Measurements from ENCODE around the gene HES5.
A peak's percentile ranks its signal among the peaks of the same experiment; 100 is the strongest.

HES5 gene

GRCh38 chr1:2541619-2542245, 11.7 kb upstream of the HES5 start:
- TF ChIP-seq CTCF (IDR thresholded peaks at IDR 0.05; ENCODE audit: low read depth, low read length, poor library complexity, severe bottlenecking) (no peak), EZH2phosphoT487 (IDR thresholded peaks at IDR 0.05; ENCODE audit: borderline replicate concordance, low read length) (no peak)
- H3K27me3 ChIP-seq (ENCODE audit: control insufficient read depth, low read length) = peaks cover 29% of the 10 kb centered on the region
- H3K9me3 ChIP-seq (ENCODE audit: control insufficient read depth, insufficient read depth, low read length) = no peaks in the 10 kb centered on the region
- H3K79me2 ChIP-seq (ENCODE audit: control insufficient read depth, low read length) = no peaks in the 10 kb centered on the region
- no peaks in the 10 kb centered on the region for H3K9me2 ChIP-seq (replicated peaks; ENCODE audit: control insufficient read depth, low read length)
- H3K4me2 ChIP-seq (ENCODE audit: low read length) = no peak overlapping the region
- no peaks in the 10 kb centered on the region for H3K36me3 ChIP-seq (ENCODE audit: control insufficient read depth, low read length)
- no peak overlapping the region for H3K4me3 ChIP-seq (ENCODE audit: low read length)
- no peaks in the 10 kb centered on the region for H3F3A ChIP-seq (ENCODE audit: control insufficient read depth, insufficient read depth)
- H4K20me1 ChIP-seq (ENCODE audit: control insufficient read depth, insufficient read depth, low read depth, low read length) = no peaks in the 10 kb centered on the region
- peaks cover 9% of the 10 kb centered on the region for H3K4me1 ChIP-seq (ENCODE audit: control insufficient read depth, low read length)
- H3K27ac ChIP-seq (ENCODE audit: low read depth, low read length) = no peak overlapping the region

GRCh38 chr1:2540816-2541492, 10.9 kb upstream of the HES5 start:
- Histone ChIP-seq H3K4me2 (ENCODE audit: low read length) (no peak overlapping the region), H3K9me2 (replicated peaks; ENCODE audit: control insufficient read depth, low read length) (no peaks in the 10 kb centered on the region), H4K20me1 (ENCODE audit: control insufficient read depth, insufficient read depth, low read depth, low read length) (no peaks in the 10 kb centered on the region), H3K4me3 (ENCODE audit: low read length) (no peak overlapping the region), H3K9me3 (ENCODE audit: control insufficient read depth, insufficient read depth, low read length) (no peaks in the 10 kb centered on the region), H3K27ac (ENCODE audit: low read depth, low read length) (no peak overlapping the region), H3F3A (ENCODE audit: control insufficient read depth, insufficient read depth) (no peaks in the 10 kb centered on the region), H3K27me3 (ENCODE audit: control insufficient read depth, low read length) (peaks cover 29% of the 10 kb centered on the region), H3K4me1 (ENCODE audit: control insufficient read depth, low read length) (peaks cover 4% of the 10 kb centered on the region), H3K79me2 (ENCODE audit: control insufficient read depth, low read length) (no peaks in the 10 kb centered on the region), H3K36me3 (ENCODE audit: control insufficient read depth, low read length) (no peaks in the 10 kb centered on the region)
- TF ChIP-seq EZH2phosphoT487 (IDR thresholded peaks at IDR 0.05; ENCODE audit: borderline replicate concordance, low read length) = no peak
- no peak for TF ChIP-seq CTCF (IDR thresholded peaks at IDR 0.05; ENCODE audit: low read depth, low read length, poor library complexity, severe bottlenecking)

GRCh38 chr1:2539312-2539907, 9.3 kb upstream of the HES5 start:
- H3F3A ChIP-seq (ENCODE audit: control insufficient read depth, insufficient read depth) = no peaks in the 10 kb centered on the region
- H3K4me3 ChIP-seq (ENCODE audit: low read length) = no peak overlapping the region
- no peak overlapping the region for H3K27ac ChIP-seq (ENCODE audit: low read depth, low read length)
- H3K9me2 ChIP-seq (replicated peaks; ENCODE audit: control insufficient read depth, low read length) = no peaks in the 10 kb centered on the region
- H3K9me3 ChIP-seq (ENCODE audit: control insufficient read depth, insufficient read depth, low read length) = no peaks in the 10 kb centered on the region
- TF ChIP-seq CTCF (IDR thresholded peaks at IDR 0.05; ENCODE audit: low read depth, low read length, poor library complexity, severe bottlenecking) (peak; percentile 57), EZH2phosphoT487 (IDR thresholded peaks at IDR 0.05; ENCODE audit: borderline replicate concordance, low read length) (no peak)
- no peaks in the 10 kb centered on the region for H3K4me1 ChIP-seq (ENCODE audit: control insufficient read depth, low read length)
- no peaks in the 10 kb centered on the region for H3K36me3 ChIP-seq (ENCODE audit: control insufficient read depth, low read length)
- H3K27me3 ChIP-seq (ENCODE audit: control insufficient read depth, low read length) = peaks cover 27% of the 10 kb centered on the region
- no peaks in the 10 kb centered on the region for H4K20me1 ChIP-seq (ENCODE audit: control insufficient read depth, insufficient read depth, low read depth, low read length)
- no peak overlapping the region for H3K4me2 ChIP-seq (ENCODE audit: low read length)
- no peaks in the 10 kb centered on the region for H3K79me2 ChIP-seq (ENCODE audit: control insufficient read depth, low read length)
